Measurements from ENCODE around the gene NRDE2. TPM values are rescaled to one million over a fixed set of nuclear protein-coding genes. Genes with fewer than 3 reads are reported as not detected.
A peak's percentile ranks its signal among the peaks of the same experiment; 100 is the strongest.

Gene NRDE2
- total RNA-seq, 1 donor = 11.2 TPM

DNA sequence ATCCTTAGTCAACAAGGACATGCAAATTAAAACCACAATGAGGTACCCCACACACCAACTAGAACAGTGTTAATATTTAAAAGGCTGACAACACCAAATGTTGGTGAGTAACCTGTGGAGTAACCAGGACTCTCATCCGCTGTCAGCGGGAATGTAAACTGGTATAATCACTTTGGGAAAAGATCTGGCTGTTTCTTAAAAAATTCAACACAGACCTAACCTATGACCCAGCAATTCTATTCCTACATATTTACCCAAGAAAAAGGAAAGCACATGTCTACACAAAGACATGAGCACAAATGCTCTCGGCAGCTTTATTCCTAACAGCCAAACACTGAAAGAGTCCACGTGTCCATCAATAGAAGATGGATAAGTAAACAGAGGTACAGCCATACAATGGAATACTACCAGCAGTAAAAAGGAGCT, 26.6 kb downstream of the NRDE2 start:
- TF ChIP-seq, protein P1, sequence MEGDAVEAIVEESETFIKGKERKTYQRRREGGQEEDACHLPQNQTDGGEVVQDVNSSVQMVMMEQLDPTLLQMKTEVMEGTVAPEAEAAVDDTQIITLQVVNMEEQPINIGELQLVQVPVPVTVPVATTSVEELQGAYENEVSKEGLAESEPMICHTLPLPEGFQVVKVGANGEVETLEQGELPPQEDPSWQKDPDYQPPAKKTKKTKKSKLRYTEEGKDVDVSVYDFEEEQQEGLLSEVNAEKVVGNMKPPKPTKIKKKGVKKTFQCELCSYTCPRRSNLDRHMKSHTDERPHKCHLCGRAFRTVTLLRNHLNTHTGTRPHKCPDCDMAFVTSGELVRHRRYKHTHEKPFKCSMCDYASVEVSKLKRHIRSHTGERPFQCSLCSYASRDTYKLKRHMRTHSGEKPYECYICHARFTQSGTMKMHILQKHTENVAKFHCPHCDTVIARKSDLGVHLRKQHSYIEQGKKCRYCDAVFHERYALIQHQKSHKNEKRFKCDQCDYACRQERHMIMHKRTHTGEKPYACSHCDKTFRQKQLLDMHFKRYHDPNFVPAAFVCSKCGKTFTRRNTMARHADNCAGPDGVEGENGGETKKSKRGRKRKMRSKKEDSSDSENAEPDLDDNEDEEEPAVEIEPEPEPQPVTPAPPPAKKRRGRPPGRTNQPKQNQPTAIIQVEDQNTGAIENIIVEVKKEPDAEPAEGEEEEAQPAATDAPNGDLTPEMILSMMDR (IDR thresholded peaks at IDR 0.05; ENCODE audit: insufficient read depth, low read length) = no peak
- no peak overlapping the region for H3K4me3 ChIP-seq (ENCODE audit: low read depth, low read length)
- DNase-seq (ENCODE audit: low read depth) = no peak

DNA sequence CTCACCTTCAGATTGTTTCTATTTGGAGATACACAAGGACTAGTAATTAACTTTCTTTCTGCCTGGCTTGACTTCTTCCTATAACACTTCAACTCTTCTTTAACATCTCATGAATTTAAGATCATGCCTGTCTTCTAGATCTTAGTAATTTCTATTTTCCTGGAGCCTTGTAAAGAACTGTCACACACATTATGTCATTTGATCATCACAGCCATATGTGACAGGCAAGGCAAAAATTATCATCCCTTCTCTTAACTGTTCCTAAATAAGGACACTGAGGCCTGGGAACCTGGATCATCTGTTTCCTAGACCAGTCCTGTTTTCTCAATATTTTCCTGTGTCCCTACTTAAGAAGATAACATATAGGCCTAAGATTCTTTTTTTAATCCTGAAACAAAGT, 27.2 kb downstream of the NRDE2 start:
- DNase-seq (ENCODE audit: low read depth) = no peak
- H3K4me3 ChIP-seq (ENCODE audit: low read depth, low read length) = no peak overlapping the region
- TF ChIP-seq, protein P1 (IDR thresholded peaks at IDR 0.05; ENCODE audit: insufficient read depth, low read length) = no peak

DNA sequence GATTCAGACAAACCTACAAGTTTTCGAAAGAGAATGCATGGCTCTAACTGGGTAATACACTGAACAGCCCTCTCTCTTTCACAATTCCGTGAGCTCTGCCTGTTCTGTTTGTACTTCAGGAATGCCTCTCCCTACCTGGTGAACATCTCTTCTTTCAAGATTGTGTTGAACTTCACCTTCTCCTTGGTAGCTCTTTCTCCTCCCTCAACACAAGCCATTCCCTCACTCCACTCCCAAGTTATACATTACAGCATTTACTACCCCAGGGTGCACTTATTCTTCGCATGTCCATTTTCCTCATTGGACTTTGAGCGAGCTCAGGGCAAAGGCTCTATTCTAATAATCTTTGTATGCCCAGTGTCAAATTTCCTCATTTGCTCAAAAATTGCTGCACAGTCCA, 28.3 kb downstream of the NRDE2 start:
- TF ChIP-seq, protein P1 (IDR thresholded peaks at IDR 0.05; ENCODE audit: insufficient read depth, low read length) = no peak
- no peak for DNase-seq (ENCODE audit: low read depth)

DNA sequence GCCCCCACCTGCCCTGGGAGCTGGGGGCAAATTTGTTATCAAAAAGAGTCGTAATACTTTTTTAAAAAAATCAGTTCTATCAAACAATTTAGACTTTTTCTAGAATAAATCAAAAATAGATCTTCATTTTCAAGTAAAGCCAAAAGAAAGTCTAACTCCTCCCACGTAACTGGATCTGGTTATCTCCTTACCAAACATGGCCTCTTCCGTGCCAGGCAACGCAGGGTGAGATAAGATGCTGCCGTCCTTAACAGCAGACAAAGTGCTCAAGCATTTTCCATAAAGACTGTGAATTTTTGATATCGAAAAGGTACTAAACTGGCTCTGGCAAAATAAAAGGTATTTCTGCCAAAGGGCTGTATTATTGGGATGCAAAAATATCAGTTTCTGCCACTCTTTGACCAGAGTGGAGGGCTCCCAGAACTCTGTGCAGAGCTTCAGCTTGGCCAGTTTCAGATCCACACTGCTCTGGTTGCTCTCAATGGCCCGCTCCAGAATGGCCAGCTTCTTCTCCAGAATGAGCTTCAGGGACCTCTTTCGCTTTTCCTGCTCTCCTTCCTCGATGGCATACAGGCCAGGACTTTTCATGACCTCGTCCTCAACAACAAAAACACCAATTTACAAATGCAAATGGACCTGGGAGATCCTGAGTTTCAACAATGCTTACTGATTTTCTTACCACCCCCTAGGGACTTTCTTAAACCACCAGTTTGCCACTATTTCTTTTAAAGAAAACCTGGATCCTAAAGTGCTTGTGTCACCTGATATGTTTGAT, 29.0 kb downstream of the NRDE2 start:
- DNase-seq (ENCODE audit: low read depth) = peak; percentile 8
- no peak overlapping the region for H3K4me3 ChIP-seq (ENCODE audit: low read depth, low read length)
- TF ChIP-seq, protein P1 (IDR thresholded peaks at IDR 0.05; ENCODE audit: insufficient read depth, low read length) = no peak

More for the DNA sequence above, 28.3 kb downstream of the NRDE2 start:
- H3K4me3 ChIP-seq (ENCODE audit: low read depth, low read length) = no peak overlapping the region

DNA sequence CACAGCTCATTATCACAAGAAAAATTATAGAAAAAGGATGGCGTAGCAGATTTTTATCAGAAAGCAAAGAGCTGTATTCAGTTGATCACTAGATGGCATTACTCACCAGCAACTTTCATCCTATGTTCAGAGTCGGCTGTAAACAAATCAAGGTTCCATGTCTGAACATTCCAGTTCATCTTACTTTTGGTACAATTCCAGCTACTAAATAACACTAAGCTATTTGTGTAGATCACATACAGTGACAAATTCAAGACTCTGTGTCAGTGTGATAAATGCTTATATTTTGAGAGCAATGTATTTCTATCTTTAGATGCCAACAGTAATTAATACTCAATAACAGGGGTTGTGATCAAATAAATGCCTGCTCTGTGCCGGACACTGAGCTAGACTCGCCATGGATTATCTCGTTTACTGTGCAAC, 30.1 kb downstream of the NRDE2 start:
- TF ChIP-seq, protein P1 (IDR thresholded peaks at IDR 0.05; ENCODE audit: insufficient read depth, low read length) = peak; percentile 63
- peak; percentile 82 for DNase-seq (ENCODE audit: low read depth)
- H3K4me3 ChIP-seq (ENCODE audit: low read depth, low read length) = no peak overlapping the region

DNA sequence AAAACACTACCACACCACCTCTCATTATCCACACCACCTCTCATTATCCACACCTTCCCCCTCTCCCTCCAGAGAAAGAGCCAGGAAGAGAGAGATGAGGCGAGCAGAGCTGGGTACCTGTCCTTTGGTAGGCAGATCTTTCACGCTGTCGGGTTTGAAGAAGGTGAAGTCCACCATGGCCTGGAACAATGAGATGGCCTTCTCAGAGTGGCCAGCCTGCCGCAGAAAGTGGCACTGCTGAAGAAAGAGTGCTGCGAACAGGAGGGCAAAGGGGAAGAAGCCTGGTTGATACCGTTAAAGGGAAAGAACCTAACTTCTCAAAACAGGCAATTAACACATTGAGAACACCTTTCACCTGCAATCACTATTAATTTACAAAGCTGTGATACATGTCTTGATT, 30.6 kb downstream of the NRDE2 start:
- DNase-seq (ENCODE audit: low read depth) = no peak
- TF ChIP-seq, protein P1 (IDR thresholded peaks at IDR 0.05; ENCODE audit: insufficient read depth, low read length) = no peak
- H3K4me3 ChIP-seq (ENCODE audit: low read depth, low read length) = no peak overlapping the region
